SU-DHL-6 (cell line): ENCODE measurements around the gene XRCC4.

Experiments
- EZH2phosphoT487 ChIP-seq: fragments of 200-600 bp; sonication (generic), shearing (Covaris generic); conservative IDR thresholded peaks from 2 replicates; pipeline ENCODE4 v1.6.1; 2018; ENCODE audit warnings: mild to moderate bottlenecking, antibody characterized with exemption, low read length, moderate library complexity, mixed read lengths
- TF ChIP-seq, protein P1 (sequence below): fragments of 200-600 bp; sonication (generic); IDR thresholded peaks from one replicate; pipeline ENCODE4 v1.5.1; 2017; ENCODE audit warnings: antibody characterized with exemption, mild to moderate bottlenecking, low read length, moderate library complexity; ENCODE audit not compliant: insufficient read depth, poor library complexity, severe bottlenecking

DNA sequence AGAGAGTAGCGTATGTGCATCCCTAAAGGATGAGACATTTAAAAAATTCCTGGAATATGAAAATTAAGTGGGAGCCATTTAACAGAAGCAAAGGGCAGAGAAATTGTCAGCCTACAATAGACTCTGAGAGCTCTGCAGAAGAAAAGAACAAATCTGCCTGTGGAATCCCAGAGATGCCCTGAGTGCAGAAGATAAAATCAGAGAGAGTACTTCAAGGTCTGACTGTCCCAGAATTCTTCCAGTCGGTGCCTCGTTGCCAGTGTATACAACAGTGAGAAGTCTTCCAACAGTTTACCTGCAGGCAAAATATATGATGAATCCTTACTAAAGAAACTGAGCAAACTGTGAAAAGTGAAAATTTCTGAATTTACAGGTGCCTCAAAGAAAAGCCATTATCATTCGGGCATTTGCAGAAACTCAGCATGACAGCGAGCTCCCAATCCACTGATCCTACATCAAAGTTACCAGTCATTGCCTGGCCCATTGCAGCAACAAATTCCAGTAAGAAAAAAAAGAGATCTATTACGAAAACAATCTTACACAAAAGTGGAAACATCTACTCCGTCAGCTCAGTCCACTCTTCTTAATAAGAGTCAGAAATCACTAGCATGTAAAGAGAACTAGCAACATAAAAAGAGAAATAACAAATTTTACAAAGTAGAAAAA, 301.4 kb downstream of the XRCC4 start:
- TF ChIP-seq, protein P1, sequence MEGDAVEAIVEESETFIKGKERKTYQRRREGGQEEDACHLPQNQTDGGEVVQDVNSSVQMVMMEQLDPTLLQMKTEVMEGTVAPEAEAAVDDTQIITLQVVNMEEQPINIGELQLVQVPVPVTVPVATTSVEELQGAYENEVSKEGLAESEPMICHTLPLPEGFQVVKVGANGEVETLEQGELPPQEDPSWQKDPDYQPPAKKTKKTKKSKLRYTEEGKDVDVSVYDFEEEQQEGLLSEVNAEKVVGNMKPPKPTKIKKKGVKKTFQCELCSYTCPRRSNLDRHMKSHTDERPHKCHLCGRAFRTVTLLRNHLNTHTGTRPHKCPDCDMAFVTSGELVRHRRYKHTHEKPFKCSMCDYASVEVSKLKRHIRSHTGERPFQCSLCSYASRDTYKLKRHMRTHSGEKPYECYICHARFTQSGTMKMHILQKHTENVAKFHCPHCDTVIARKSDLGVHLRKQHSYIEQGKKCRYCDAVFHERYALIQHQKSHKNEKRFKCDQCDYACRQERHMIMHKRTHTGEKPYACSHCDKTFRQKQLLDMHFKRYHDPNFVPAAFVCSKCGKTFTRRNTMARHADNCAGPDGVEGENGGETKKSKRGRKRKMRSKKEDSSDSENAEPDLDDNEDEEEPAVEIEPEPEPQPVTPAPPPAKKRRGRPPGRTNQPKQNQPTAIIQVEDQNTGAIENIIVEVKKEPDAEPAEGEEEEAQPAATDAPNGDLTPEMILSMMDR: no peak
- no peak for TF ChIP-seq EZH2phosphoT487
